Right ventricle myocardium inferior (tissue), 1 donor: ENCODE results near the gene KLF9. TPM values are rescaled to one million over a fixed set of nuclear protein-coding genes. Genes with fewer than 3 reads are reported as not detected.

Experiments used
- total RNA-seq: library from RNA; stranded (reverse); fragmentation: NEBNext Ultra II Directional; extraction: Animal tissue kit (Norgen Biotek cat#: 25700); gene quantifications from one replicate; pipeline ENCODE4 v1.2.1, GENCODE V29; 2021
- donor health status: DM: no; HTN: yes; CAD: no; lungs with severe emphysema.

Gene KLF9
- total RNA-seq, 1 donor from 2014 or later: 52.6 TPM

Other genes with a start within 250 kb of the KLF9 start
- 10.0 TPM for gene SMC5, start 155.7 kb downstream of the KLF9 start, total RNA-seq